Hematopoietic multipotent progenitor cell treated with erythropoietin and hydrocortisone succinate and interleukin-3 and kit ligand, for 8 days (in vitro differentiated cells): ENCODE measurements around the gene DTD1.

ENCODE experiments used
- DNase-seq: peaks from one replicate; pipeline ENCODE4 v3.0.0-alpha.2; 2015

Gene DTD1

DNA sequence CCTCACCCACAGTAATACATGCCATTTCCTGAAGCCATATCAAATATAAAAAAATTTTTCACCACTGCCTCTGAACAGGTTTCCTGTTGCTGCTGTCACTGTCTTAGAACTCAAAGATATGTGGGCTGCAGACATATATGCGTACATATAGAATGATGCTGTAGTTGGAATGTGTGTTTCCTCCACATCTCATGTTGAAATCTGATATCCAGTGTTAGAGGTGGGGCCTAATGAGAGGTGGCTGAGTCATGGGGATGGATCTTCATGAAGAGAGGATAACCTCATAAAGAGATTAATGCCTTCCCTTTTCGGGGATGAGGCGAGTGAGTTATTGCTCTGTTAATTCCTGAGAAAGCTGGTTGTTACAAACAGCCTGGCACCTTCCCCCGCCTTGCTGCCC is 218.0 kb downstream of the DTD1 start:
- no peak for DNase-seq

DNA sequence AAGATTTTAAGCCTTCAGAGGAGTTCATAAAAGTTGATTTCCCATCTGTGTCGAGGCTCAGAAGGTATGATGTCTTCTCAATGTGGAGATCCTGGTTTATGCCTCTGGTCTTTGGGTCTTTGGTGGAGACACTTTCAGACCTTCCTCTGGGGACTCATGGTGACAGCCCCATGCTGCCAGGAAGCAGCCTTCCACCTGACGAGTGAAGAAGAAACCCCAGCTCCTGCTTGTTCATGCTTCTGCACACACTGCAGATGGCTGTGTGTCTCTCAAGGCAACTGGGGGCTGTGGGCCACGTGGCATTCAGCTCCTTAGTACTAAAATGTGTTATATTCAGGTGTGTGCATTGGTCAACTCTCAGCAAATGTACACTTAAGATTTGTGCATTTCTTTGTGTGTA is 220.9 kb downstream of the DTD1 start:
- no peak for DNase-seq

DNA sequence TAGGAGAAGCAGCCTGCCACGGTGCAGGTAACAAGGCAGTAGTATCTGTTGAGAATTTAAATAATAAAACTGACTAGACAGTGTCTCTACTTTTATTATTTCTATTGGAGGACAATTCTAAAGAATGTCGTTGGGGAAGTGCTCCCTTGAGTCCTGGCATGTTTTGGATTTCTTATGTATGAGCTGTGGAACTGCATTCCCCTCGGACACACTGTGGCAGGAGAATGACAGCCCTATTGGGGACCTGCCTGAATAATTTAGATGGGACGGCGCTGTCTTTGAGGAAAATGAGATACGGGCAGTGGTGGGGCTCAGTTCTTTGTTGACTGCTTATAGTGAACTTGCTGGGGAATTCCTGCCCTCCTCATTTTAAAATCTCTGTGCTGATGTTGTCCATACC is 223.3 kb downstream of the DTD1 start:
- DNase-seq: no peak

DNA sequence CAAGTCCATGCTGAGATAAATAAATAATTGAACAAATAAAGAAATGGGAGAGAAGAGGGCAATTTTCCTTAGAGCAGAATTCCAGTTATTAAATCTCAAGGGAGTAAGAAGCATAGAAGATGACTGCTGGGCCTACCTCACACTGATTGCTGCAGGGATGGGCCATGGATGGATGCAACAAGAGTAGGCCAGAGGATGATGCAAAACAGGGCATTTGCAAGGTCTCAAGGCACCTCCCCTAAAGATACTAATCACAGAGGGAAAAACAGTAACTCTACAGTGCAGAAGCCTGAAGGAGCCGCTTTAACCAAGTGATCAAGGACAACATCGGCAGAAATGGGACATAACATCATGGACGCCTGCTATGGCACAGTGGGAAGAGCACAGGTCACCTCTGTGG is 224.1 kb downstream of the DTD1 start:
- DNase-seq: no peak

DNA sequence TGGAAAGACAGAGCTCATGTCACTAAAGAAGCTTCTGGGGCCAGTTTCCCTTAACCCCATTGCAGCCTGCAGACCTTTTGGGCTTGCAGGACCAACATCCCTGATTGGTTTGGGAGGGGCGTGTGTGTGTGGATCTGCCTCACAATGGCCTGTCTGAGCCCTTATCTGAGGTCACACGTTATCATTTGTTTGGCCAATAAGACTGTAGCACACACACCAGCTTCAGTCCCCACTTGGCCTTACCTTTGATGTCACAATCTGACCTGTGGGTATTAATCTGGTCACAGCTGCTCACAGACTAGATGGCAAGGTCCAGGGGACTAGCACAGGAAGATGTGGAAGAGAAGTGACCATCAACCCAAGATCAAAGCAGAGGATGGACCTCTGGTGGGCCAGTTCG is 225.6 kb downstream of the DTD1 start, which contains the start of gene SCP2D1:
TSS of gene SCP2D1 (plus strand) at position 301 of the 400 bp plus-strand sequence. CDS start at position 334, 33 bp downstream.
- no peak for DNase-seq

DNA sequence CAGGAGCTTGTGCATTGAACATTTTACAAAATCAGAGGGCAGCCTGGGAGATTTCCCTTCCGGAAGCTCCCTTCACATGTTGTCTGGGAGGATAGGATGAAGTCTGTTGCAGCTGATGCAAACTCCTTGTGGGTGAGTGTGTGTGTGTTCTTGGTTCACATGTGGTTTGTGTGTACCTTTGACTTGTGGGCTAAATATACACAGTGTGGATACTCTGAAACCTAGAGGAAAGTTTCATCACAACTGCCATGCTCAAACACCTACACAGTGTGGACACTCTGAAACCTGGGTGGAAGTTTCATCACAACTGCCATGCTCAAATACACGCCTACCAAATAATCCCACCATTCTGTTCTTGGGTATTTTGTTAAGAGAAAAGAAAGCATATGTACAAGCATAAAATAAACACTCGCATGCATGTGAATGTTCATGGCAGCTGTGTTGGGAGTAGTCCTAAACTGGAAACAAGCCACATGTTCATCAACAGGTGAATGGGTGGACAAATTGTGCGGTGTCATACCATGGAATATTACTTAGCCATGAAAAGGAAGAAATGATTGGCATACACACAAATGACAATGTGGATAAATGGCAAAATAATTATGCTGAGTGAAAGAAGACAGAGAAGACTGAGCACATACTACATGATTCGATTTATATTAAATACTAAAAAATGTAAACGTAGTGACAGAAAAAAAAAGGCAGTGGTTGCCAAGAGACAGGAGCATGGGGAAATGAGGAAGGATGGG is 227.5 kb downstream of the DTD1 start:
- DNase-seq: no peak
